Thoracic aorta (tissue), 2 donors: ENCODE measurements around the gene SLC15A3. TPM values are rescaled to one million over a fixed set of nuclear protein-coding genes. Genes with fewer than 3 reads are reported as not detected.

Source experiments
- ATAC-seq: fragments of 150-250 bp; one replicate; pipeline ENCODE4 v1.8.0; 2017; ENCODE audit warnings: low read depth; ENCODE audit not compliant: insufficient number of reproducible peaks, low FRiP score
- DNase-seq: peaks from one replicate; pipeline ENCODE4 v3.0.0-alpha.2; 2020; ENCODE audit warnings: low spot score
- H3K27ac ChIP-seq, 2 donors: fragments of 200-600 bp; sonication (generic); 1 replicate in 1 of 2; 2 replicates in 1 of 2; pipeline ENCODE4 v1.5.1; 2016; ENCODE audit warnings: mild to moderate bottlenecking in 2 of 2, moderate library complexity in 2 of 2
- H3K27me3 ChIP-seq: fragments of 200-600 bp; sonication (generic); replicated peaks from 2 replicates; pipeline ENCODE4 v1.6.0; 2016; ENCODE audit warnings: mild to moderate bottlenecking; ENCODE audit not compliant: insufficient read depth
- H3K36me3 ChIP-seq: fragments of 200-600 bp; sonication (generic); one replicate; pipeline ENCODE4 v1.5.1; 2016
- H3K4me1 ChIP-seq, 2 donors: fragments of 200-600 bp; sonication (generic); 1 replicate in 1 of 2; 2 replicates in 1 of 2; pipeline versions ENCODE4 v1.5.1 to v1.6.0; 2016; ENCODE audit warnings: low read depth in 2 of 2, mild to moderate bottlenecking in 1 of 2; ENCODE audit not compliant: control insufficient read depth in 1 of 2
- H3K4me3 ChIP-seq: fragments of 200-600 bp; sonication (generic); 2 replicates; pipeline ENCODE4 v1.5.1; 2016; ENCODE audit warnings: mild to moderate bottlenecking
- H3K9me3 ChIP-seq: fragments of 200-600 bp; sonication (generic); 2 replicates; pipeline ENCODE4 v1.5.1; 2016
- total RNA-seq, 2 donors: library from RNA; depleted of rRNA; stranded (reverse); fragments of >200 nt; gene quantifications; one replicate each; pipeline versions ENCODE4 v1.1.0 to v1.2.3, GENCODE V29; 2016
- TF ChIP-seq, protein P1 (sequence below): fragments of 200-600 bp; sonication (generic); IDR thresholded peaks from one replicate; pipeline ENCODE4 v1.5.1; 2019; ENCODE audit warnings: antibody characterized with exemption

Gene SLC15A3
- total RNA-seq, 2 donors from 2014 or later: 27.7 to 29.5 TPM

DNA sequence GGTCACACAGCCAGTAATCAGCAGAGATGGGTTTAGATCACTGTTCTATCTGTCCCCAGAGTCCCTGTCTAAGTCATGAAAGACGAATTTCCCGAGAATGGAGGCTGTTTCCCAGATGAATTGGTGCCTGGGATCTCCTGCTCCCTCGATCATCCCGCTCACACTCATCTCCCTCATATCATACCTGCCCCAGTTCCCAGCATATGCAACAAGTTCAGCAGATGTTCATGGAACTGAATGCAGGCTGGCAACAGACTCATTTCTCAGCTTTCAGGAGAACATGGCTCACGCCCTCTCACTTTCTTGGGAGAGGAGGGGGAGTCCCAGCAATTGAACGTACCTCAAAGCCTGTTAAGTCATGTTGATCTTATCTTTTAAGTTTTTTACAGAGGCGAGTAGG is 41.6 kb upstream of the SLC15A3 start:
- no peak overlapping the region for H3K4me3 ChIP-seq
- ATAC-seq (no peak), DNase-seq (no peak)
- H3K27me3 ChIP-seq: no peaks in the 10 kb centered on the region
- TF ChIP-seq, protein P1, sequence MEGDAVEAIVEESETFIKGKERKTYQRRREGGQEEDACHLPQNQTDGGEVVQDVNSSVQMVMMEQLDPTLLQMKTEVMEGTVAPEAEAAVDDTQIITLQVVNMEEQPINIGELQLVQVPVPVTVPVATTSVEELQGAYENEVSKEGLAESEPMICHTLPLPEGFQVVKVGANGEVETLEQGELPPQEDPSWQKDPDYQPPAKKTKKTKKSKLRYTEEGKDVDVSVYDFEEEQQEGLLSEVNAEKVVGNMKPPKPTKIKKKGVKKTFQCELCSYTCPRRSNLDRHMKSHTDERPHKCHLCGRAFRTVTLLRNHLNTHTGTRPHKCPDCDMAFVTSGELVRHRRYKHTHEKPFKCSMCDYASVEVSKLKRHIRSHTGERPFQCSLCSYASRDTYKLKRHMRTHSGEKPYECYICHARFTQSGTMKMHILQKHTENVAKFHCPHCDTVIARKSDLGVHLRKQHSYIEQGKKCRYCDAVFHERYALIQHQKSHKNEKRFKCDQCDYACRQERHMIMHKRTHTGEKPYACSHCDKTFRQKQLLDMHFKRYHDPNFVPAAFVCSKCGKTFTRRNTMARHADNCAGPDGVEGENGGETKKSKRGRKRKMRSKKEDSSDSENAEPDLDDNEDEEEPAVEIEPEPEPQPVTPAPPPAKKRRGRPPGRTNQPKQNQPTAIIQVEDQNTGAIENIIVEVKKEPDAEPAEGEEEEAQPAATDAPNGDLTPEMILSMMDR: no peak
- H3K9me3 ChIP-seq: no peaks in the 10 kb centered on the region
- H3K27ac ChIP-seq: no peak overlapping the region
- H3K4me1 ChIP-seq: no peaks in the 10 kb centered on the region
- no peaks in the 10 kb centered on the region for H3K36me3 ChIP-seq

DNA sequence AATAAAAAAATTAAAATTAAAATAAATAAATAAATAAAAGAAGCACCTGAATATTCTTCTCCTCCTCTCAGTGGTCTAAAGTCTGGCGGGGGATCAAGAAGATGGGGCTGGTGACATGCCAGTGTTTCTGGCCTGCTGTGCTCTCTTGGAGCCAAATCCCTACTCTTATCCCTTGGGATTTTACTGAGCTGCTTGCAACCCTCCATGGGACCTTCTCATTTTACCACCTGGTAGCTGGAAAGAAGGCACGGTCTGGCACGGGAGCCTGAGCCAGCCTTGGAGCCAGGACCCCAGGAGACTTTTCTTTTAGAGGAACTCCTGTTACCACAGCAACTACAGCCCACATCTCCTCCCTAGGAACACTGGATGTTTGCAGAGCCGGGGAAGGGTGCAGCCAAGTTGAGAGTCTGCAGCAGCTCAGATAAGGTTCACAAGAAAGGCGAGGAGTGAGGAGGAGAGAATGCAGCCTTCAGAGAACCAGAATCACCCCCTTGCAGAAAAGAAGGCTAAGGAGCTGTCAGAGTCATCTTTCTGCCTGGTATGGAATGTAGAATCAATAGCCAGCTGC is 41.0 kb upstream of the SLC15A3 start:
- H3K4me1 ChIP-seq: no peaks in the 10 kb centered on the region
- no peak overlapping the region for H3K27ac ChIP-seq
- DNase-seq (no peak), ATAC-seq (no peak)
- H3K4me3 ChIP-seq: no peak overlapping the region
- H3K9me3 ChIP-seq: no peaks in the 10 kb centered on the region
- no peaks in the 10 kb centered on the region for H3K27me3 ChIP-seq
- H3K36me3 ChIP-seq: no peaks in the 10 kb centered on the region
- TF ChIP-seq, protein P1: no peak

DNA sequence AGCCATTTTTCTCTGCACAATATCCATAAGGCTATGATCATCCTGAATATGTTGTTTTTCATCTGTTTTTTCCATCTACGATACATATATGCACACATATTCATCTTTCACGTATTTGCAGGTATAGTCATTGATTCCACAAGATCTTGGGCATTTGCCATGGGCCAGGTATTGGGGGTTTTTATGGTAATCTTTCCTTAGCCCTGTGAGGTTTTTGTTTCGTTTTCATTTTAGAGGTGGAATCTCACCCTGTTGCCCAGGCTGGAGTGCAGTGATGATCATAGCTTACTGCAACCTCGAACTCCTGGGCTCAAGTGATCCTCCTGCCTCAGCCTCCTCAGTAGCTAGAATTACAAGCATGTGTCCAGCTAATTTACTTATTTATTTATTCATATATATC is 39.5 kb upstream of the SLC15A3 start:
- ATAC-seq (no peak), DNase-seq (no peak)
- Histone ChIP-seq H3K4me3 (no peak overlapping the region), H3K27ac (no peak overlapping the region), H3K27me3 (no peaks in the 10 kb centered on the region), H3K4me1 (no peaks in the 10 kb centered on the region), H3K9me3 (no peaks in the 10 kb centered on the region), H3K36me3 (no peaks in the 10 kb centered on the region)
- TF ChIP-seq, protein P1: no peak

DNA sequence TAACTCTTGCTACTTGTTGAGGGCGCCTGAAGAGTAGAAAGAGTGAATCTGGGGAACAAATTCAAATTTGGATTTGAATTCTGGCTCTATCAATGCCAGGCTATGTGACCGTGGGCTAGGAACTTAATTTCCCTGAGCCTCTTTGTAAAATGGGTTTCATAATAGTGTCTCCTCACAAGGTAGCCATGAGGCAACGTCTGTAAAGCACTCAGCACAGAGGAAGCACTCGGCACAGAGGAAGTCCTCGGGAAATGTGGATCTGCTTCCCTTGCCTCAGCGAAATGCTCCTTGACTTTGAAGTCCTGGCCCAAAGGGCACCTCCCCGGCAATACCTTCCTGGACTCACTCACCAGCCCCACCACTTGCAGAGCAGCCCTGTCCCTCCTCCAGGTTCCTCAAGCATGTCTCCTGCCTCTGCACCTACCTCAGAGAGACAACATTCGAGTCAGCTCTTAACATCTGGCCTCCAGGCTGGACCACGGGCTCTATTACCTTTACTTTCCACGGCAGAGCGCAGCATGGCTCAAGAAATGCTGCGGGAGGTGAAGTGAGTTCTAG is 37.2 kb upstream of the SLC15A3 start:
- Histone ChIP-seq H3K27ac (no peak overlapping the region), H3K4me1 (no peaks in the 10 kb centered on the region), H3K9me3 (no peaks in the 10 kb centered on the region), H3K4me3 (no peak overlapping the region), H3K27me3 (no peaks in the 10 kb centered on the region), H3K36me3 (no peaks in the 10 kb centered on the region)
- DNase-seq (no peak), ATAC-seq (no peak)
- TF ChIP-seq, protein P1: no peak

DNA sequence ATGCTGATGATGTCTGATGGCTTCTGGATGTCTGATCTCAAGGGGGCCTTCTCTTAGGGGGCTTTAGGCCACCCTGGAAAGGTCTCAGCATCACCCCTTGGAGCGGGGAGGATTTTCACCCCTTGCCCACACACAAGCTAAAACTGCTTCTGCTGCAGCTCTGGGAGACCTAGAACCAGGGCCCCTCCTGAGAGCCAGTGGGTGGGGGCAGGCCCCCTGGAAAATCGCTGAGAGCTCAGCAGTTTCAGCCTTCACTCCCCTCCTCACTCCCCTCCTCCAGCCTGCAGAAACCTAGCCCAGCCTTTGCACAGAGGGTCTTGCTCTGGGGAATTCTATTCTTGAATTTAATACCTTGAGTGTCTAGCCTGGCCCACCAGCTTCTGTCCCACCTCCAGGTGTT is 36.7 kb upstream of the SLC15A3 start:
- no peak for DNase-seq
- Histone ChIP-seq H3K9me3 (no peaks in the 10 kb centered on the region), H3K27ac (no peak overlapping the region), H3K36me3 (no peaks in the 10 kb centered on the region), H3K27me3 (no peaks in the 10 kb centered on the region), H3K4me3 (no peak overlapping the region), H3K4me1 (no peaks in the 10 kb centered on the region)
- ATAC-seq: no peak
- TF ChIP-seq, protein P1: no peak
